Activated CD4-positive, alpha-beta T cell treated with anti-CD3 and anti-CD28 coated beads, Interleukin-10, Interleukin-2, amounts not matched to agents 100 ng/mL and 50 ng/mL, durations not matched to agents 16 hours and 8 hours (primary cell): ENCODE results near the gene RGPD4.

ENCODE experiments used
- DNase-seq: peaks from one replicate; pipeline ENCODE4 v3.0.0-alpha.2; 2020

Gene RGPD4

DNA sequence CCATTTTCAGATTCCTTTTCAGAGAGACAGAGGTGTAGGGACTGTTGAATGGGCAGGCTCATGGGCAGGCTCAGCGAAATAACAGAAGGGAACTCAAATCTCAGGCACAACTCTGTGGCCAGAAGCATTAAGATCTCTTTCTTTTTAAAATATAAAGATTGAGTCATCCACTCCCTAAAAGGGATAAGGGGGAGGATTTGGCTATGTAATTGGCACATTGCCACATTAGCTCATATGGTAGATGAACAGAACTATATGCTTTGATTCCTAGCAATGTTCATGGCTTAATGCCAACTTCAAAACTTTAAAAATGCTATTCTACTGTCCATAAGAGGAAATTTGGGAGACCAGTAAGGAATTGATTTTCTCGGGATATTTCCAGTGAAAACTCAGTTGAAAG is 105.8 kb downstream of the RGPD4 start:
- no peak for DNase-seq

GRCh38 chr2:107932979-107933378 is 106.3 kb downstream of the RGPD4 start:
- no peak for DNase-seq

- DNase-seq: peak; percentile 3
Observed at GRCh38 chr2:107936433-107937359, 110.0 kb downstream of the RGPD4 start.
